ENCODE measurements around the gene MAGI3.
"Not testable (repeated sequence)": the region's sequence is repeated elsewhere in the genome, so short reads cannot be mapped to it uniquely, and the experiment has no call there.

MAGI3 gene

GRCh38 chr1:113451710-113452109 is 61.4 kb downstream of the MAGI3 start:
- no peak for DNase-seq

DNA sequence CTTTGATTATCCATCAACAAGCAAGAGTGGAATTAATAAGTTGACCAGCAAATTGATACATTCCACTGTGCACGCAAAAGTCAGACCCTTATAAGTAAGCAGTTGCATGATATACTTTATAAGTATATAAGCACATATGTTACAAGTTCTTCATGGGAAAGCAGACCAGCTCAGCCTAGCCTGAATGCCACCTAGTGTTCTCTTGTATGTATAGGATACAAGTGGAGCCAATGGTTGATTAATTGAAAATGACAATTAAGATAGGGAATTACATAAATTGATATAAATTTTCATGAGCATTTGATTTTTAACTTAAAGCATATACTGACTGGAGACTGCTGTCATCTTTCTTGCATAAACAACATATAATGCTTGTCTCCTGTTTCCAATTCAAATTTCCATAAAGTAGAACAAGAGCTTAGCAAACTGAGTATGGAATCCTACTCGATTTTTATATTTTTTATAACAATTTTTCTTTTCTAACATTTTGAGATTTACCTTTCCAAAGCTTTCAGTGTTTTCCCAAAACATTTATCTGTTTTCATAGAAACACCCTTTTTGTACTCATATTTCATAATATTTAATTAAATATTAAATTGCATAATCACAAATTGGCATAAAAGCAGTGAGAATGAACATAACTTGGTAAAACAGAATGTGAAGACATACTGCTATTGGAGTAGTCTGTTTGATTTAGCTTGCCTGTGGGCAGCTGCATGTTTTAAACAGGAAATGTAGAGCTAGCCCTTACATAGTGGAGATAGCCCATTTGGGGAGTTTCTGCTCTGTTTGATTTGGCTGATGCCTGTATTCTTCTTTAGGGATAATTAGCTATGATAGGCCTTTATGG is 62.8 kb downstream of the MAGI3 start:
- DNase-seq = no peak

DNA sequence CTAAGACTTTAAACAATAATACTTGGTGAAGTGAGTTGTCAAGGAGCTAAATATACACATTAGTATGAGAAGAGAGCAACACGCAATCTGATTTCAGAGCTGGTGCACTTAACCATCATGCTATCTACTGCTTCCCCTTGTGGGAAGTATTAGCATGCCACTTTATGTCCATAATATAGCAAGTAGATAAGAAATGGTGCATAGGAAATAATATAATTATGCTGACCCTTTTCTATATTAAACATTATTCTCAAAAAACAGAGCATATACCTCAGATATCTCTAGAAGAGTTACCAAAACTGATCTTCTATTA is 63.4 kb downstream of the MAGI3 start:
- DNase-seq = no peak

DNA sequence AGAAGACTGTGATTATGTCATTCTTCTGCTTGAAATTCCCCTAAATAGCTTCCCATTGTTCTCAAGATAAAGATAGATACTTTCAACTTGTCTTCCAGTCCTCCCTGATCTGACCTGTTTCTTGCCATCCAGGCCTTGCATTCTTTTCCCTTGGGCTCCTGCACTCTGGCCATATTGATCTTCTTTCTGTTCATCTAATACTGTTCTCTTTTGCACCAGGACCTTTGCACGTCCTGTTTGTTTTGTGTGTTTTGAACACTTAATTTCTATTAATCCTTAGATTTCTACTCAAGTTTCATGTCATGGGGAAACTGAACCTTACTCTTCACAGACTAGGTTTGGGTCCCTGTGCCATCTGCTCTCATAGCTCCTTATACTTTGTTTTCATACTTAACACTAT is 65.1 kb downstream of the MAGI3 start:
- no peak for DNase-seq

DNA sequence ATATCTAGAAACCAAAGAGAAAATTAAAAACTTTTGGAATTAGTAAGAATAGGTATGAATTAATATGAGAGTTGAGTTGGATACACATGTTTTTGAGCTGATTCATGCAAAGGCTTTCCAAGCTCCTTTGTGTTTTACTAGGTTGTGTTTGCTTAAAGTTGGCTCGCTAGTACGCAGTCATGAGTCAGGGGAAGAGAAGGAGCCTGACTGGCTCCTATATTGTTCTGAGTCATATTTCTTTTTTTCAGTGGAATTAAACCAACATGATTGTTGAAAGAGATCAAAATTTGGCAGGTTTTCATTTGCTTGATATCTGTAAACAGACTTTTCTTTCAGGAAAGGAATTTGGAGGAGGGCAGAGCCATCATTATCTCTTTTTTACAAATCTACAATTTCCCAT is 66.7 kb downstream of the MAGI3 start:
- DNase-seq = no peak

- no peak for DNase-seq
Measured at GRCh38 chr1:113459279-113459678, 69.0 kb downstream of the MAGI3 start.

GRCh38 chr1:113467991-113468390 is 77.7 kb downstream of the MAGI3 start:
- no peak for DNase-seq

DNA sequence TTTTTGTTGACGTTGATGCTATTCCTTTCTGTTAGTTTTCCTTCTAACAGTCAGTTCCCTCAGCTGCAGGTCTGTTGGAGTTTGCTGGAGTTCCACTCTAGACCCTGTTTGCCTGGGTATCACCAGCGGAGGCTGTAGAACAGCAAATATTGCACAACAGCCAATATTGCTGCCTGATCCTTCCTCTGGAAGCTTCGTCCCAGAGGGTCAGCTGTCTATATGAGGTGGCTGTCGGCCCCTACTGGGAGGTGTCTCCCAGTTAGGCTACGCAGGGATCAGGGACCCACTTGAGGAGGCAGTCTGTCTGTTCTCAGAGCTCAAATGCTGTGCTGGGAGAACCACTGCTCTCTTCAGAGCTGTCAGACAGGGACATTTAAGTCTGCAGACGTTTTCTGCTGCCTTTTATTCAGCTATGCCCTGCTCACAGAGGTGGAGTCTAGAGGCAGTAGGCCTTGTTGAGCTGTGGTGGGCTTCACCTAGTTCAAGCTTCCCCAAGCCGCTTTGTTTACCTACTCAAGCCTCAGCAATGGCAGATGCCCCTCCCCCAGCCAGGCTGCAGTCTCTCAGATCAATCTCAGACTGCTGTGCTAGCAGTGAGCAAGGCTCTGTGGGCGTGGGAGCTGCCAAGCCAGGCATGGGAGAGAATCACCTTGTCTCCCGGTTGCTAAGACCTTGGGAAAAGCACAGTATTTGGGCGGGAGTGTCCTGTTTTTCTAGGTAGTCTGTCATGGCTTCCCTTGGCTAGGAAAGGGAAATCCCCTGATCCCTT is 88.3 kb downstream of the MAGI3 start:
- not testable (repeated sequence) for DNase-seq

DNA sequence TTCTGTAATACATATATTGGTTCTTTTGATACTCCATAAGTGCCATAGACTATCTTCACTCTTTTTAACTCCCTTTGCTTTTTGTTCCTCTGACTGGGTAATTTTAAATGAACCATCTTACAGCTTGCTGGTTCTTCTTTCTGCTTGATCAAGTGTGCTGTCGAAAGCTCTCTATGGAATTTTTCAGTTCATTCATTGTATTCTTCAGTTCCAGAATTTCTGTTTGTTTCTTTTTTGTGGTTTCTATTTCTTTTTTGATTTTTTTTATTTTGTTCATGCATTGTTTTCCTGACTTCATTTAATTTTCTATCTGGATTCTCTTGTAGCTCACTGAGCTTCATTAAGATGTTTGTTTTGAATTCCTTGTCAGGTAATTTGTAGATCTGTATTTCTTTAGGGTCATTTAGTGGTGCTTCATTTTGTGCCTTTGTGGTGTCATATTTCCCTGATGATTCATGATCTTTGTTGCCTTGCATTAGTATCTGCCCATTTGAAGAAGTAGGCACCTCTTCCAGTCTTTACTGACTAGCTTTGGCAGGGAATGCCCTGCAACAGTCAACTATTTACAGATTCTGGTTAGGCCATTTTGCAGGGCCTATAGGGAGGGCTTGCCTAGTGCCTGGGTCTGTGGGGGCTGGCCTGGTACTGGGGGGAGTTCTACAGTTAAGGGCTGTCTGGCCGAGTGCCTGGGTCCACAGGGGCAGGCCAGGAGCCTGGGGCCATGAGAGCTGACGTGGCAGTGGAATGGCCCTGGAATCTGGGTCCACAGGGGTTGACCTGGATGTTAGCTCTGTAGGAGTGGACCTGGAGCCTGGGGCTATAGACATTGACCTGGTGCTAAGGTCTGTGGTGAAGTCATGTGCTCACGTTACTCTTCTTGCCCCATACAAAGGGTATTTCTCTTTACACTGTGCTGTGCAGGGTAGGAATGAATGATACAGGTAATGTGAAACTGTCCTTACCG is 89.7 kb downstream of the MAGI3 start:
- no peak for DNase-seq

- not testable (repeated sequence) for DNase-seq
Measured at GRCh38 chr1:113485131-113485530, 94.8 kb downstream of the MAGI3 start.

DNA sequence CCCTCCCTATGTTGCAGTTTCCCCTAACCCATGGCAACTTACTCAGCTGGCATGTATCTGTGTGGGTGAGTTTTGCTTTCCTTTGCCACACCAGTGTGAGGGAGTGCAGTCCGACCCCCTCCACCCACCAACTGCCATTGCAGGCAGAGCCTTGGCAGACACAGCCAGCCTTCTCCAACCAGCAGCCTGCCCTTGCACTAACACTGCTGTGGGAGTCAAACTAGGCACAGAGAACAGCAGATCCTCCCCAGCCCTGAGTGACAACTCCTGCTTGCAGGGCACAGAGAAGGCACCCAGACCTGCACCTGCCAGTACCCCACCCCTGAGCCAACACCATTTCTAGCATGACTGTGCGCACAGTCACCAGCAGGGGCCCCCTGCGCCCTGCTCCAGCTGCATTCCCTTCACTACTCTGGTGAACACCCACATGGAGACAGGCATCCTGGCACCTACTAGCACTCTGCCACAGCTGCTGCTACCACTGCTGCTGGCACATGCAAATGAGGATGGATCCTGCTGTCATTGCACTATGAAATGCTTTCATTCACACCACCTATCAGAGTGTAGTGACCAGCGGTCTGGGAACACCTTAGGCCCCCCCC is 98.4 kb downstream of the MAGI3 start:
- no peak for DNase-seq

- DNase-seq = no peak
Measured at GRCh38 chr1:113490384-113490783, 100.1 kb downstream of the MAGI3 start.

GRCh38 chr1:113493533-113493932 is 103.2 kb downstream of the MAGI3 start:
- DNase-seq = no peak

DNA sequence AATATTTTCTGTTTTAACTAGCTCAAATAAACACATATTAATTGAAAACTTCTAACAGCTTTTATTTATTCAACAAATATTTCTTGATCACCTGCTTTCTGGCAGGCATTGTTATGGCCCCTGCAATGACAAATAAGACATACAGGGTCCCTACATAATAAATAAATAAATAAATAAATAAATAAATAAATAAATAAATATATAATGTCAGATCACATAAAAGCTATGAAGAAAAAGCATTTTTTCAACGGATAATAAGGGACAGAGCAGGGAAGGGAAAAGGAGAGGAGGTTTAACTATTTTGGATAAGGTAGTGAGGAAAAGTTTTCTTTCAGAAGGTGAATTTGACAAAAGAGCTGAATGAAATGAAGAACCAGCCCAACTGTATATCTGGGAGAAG is 115.0 kb downstream of the MAGI3 start:
- DNase-seq = no peak

DNA sequence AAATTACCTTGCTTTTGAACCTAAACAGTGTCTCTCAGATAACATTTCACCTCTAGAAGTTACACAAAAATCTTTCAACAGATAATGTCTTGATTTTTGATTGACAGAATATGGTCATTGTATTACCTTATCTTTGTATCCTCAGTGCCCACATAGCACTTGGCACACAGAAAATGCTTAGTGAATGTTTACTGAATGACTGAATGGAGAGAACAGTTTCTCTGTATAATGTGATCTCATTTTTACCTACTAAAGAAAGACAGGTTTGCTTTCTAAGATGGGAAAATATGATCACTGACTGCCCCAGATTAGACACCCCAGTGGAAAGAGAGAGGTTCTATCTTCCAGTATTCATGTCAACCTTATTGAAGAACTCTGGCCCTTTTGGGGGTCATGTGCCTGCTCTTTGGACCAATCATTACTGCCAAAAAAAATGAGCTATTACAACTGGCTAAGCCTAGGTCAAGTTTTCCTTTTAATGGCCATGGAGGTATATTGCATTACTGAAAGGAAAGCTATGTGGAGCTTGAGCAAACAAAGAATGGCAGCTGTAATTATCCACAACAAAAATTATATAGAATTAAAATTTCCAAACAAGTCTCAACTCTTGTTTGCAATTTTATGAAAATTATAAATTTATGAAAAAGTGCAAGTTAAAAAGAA is 117.4 kb downstream of the MAGI3 start:
- no peak for DNase-seq

- no peak for DNase-seq
Measured at GRCh38 chr1:113508364-113509164, 118.2 kb downstream of the MAGI3 start.

DNA sequence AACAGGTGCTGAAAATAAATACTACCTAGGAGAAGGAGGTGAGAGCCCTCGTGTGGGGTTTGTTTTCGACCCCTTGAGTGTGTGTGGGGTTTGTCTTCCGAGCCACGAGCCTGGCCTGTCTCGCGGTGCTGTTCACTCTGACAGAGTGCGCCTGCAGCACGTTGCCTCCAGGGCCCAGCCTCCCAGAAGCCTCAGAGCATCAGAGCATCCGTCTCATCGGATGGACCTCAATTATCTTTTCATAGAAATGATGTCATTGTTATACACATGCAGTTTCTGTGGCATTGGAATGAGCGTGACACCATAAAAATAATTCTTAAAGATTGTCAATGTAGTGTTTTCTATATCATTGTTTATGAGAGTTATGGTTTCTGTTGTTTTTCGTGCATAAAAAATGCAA is 119.5 kb downstream of the MAGI3 start:
- DNase-seq = not testable (repeated sequence)

DNA sequence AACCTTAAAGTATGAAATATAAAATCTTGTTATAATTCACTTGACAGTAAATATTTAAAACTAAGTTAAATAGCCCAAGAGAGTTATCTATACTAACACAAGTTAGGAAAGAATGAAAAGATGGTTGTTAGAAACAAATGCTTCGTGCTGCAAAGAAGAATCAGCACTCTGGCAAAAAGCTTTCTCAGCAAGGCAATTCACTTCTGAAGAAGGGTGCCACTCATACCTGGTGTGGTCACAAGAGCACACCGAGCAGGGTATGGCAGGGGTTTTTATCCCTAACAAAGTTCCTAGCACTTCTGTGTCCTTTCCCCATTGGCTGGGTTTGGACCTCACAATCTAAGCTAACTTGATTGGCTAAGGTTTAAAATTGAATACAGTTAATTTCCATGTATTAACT is 121.0 kb downstream of the MAGI3 start:
- no peak for DNase-seq

DNA sequence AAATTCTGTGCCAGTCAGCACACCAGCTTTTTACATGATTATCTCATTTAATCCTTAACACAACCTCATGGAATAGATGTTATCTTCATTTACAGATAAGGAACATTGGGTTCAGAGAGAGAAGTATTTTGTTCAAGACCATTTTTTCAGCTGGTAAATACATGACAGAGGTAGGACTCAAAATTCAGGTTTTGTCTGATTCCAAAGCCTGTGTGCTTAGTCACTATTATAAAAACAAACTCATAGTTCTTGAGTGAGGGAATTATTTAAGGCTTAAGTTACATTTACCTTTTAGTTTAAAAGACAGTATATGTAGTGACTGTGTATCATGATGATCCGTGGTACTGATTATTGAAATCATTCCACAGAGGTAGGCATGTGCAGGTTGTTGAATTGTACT is 125.2 kb downstream of the MAGI3 start:
- no peak for DNase-seq

- DNase-seq = no peak
Measured at GRCh38 chr1:113517346-113517745, 127.0 kb downstream of the MAGI3 start.

- DNase-seq = no peak
Measured at GRCh38 chr1:113517983-113518382, 127.7 kb downstream of the MAGI3 start.

All from DMS 273 treated with DMSO at 0.1 percent for 48 hours (cell line).